B cell (primary cell): Measurements from ENCODE around the gene GLRX.

ENCODE experiments used
- CTCF ChIP-seq: fragments of 200-600 bp; IDR thresholded peaks from one replicate; pipeline ENCODE4 v1.8.0; 2022; ENCODE audit warnings: antibody characterized with exemption, mild to moderate bottlenecking
- EZH2 ChIP-seq: IDR thresholded peaks from 2 replicates; pipeline ENCODE4 v1.6.1; 2012; ENCODE audit warnings: borderline replicate concordance, low read depth, mild to moderate bottlenecking, moderate library complexity, low read length; ENCODE audit not compliant: insufficient read depth, poor library complexity, severe bottlenecking

- no peak for TF ChIP-seq CTCF
- TF ChIP-seq EZH2 = no peak
Measured at GRCh38 chr5:95861221-95861863, 38.8 kb upstream of the GLRX start.
